Epithelial cell of esophagus (primary cell): Measurements from ENCODE around the gene MTHFD1L.
A peak's percentile ranks its signal among the peaks of the same experiment; 100 is the strongest.
"Not testable (repeated sequence)": the region's sequence is repeated elsewhere in the genome, so short reads cannot be mapped to it uniquely, and the experiment has no call there.

Experiments
- DNase-seq: peaks from one replicate; pipeline ENCODE4 v3.0.0; 2010; ENCODE audit warnings: low read depth
- H3K4me3 ChIP-seq: 2 replicates; pipeline ENCODE4 v1.5.1; 2011; ENCODE audit warnings: mild to moderate bottlenecking, low read length, control low read depth
- TF ChIP-seq, protein P1 (sequence below): IDR thresholded peaks from 2 replicates; pipeline ENCODE4 v1.5.1; 2011; ENCODE audit warnings: low read depth, mild to moderate bottlenecking, low read length, control low read depth, inconsistent platforms; ENCODE audit not compliant: insufficient read depth; ENCODE audit errors: missing control alignments

Gene MTHFD1L

GRCh38 chr6:151027936-151028838 lies 162.7 kb downstream of the MTHFD1L start:
- H3K4me3 ChIP-seq: no peak overlapping the region
- DNase-seq: no peak
- TF ChIP-seq, protein P1, sequence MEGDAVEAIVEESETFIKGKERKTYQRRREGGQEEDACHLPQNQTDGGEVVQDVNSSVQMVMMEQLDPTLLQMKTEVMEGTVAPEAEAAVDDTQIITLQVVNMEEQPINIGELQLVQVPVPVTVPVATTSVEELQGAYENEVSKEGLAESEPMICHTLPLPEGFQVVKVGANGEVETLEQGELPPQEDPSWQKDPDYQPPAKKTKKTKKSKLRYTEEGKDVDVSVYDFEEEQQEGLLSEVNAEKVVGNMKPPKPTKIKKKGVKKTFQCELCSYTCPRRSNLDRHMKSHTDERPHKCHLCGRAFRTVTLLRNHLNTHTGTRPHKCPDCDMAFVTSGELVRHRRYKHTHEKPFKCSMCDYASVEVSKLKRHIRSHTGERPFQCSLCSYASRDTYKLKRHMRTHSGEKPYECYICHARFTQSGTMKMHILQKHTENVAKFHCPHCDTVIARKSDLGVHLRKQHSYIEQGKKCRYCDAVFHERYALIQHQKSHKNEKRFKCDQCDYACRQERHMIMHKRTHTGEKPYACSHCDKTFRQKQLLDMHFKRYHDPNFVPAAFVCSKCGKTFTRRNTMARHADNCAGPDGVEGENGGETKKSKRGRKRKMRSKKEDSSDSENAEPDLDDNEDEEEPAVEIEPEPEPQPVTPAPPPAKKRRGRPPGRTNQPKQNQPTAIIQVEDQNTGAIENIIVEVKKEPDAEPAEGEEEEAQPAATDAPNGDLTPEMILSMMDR: no peak

DNA sequence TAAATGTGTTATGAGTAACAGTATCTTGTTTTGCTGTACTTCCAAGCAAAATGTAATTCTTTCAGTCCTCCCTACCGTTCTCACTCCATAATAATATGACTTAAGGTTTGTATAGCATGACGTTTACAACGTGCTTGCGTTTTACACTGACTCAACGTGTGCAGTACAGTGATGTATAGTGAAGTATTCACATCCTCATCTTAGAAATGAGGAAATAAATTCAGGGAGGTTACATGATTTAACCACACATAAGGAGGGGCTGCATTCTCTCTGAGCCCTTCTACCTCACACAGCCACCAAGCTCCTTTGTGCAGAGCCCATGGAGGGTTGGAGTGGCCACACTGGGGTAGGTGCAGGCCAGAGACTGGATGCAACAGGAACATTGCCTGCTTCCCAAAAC lies 164.5 kb downstream of the MTHFD1L start:
- H3K4me3 ChIP-seq: no peak overlapping the region
- TF ChIP-seq, protein P1: no peak
- DNase-seq: no peak

- H3K4me3 ChIP-seq: no peak overlapping the region
- TF ChIP-seq, protein P1: no peak
- no peak for DNase-seq
Measured at GRCh38 chr6:151032034-151032433, 166.5 kb downstream of the MTHFD1L start.

DNA sequence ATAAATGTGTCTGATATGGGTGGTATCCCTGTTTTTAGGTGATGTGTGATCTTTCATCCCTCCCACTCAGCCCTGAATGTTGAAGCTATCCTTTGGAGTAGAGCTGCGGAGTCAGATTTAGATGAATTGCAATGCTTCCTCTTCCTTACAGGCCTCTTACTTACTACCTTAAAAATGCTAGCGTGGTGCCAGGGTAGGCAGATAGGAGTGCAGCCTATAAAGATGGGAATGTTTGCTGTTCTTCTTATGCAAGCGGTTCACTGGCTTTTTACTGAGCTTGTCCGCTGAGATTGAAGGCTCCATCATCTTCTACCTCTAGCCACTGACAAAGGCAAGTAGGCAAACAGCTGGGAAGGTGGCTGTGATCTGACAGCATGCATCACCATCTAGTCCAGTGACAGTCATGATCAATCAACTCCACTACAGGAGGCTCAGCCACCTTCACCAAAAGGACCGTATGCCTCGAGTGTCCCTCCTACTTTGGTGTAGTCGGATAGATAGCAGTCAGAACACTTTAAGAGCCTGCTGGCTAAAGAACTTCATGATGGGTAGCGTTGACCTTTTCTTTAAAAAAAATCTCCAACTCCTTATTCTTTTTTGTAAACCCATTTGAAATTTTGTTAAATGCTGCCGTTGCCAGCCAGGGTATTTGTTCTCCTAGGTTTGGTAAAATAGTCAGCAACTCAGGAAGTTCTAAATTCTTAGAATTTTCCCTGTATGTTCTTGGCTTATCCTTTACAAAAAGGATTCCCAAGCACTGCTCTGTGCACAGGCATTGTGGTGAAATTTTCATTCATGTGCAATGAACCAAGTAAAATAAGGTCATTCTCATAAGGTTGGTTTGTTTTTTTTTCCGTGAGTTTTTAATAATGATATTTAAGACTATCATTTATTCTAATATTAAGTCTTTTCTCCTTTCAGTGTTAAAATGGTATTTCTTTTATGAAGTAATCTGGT lies 169.6 kb downstream of the MTHFD1L start:
- no peak overlapping the region for H3K4me3 ChIP-seq
- DNase-seq: no peak
- TF ChIP-seq, protein P1: no peak

- DNase-seq: peak; percentile 94
- H3K4me3 ChIP-seq: not testable (repeated sequence)
Measured at GRCh38 chr6:151036211-151036721, 170.8 kb downstream of the MTHFD1L start.

DNA sequence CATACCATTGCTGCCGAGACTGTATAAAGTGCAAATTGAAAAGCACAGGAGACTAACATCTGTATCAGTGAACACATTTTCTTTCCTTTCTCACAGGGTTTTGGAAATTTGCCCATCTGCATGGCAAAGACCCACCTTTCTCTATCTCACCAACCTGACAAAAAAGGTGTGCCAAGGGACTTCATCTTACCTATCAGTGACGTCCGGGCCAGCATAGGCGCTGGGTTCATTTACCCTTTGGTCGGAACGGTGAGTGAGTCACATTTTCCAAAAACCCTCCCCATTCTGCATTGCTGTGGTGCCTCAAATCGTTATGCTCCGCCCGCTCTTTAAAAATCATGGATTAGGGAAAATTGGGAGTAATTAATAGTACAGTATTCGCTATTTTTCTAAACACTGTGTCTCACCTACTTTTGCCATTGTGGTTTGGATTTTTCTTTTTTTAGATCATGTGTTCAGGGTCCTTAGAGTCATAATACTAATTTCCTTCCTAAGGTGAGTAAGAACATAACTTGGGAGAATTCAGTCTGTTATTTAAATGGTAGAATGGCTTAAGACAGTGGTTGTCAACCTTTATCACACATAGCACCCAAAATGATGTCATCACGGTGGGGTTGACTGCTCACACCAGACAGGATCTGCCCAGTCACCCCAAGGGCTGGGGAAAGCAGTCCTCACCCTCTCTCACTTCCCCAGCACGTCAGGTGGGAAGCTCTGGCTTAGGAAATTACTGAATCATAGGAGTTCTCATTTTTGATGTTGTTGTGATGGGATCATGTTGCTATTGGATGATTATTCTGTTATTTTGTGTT lies 171.6 kb downstream of the MTHFD1L start:
- DNase-seq: peak; percentile 91
- peak overlapping the region; percentile 14 for H3K4me3 ChIP-seq
- TF ChIP-seq, protein P1: no peak

DNA sequence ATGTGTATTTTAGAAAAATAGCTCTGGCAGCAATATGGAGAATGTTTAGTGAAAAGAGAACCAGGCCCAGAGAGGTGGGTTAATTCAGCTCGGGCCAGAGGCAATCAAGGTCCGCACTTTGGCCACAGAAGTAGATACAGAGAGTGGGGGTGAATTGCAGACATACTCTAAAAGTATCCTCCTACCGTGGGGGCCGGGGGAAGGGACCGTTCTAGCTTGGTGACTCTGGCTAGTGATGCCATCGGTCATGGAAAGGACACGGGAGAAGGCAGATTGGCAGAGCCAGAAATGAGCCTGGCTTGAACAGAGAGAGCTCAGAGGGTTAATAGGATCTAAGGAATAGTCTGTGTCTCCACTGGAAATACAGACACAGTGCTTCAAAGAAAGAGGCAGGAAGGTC lies 173.1 kb downstream of the MTHFD1L start:
- H3K4me3 ChIP-seq: no peak overlapping the region
- DNase-seq: no peak
- TF ChIP-seq, protein P1: no peak

GRCh38 chr6:151040888-151041521 lies 175.5 kb downstream of the MTHFD1L start:
- H3K4me3 ChIP-seq: not testable (repeated sequence)
- peak; percentile 93 for DNase-seq
